Stimulated activated CD8-positive, alpha-beta memory T cell treated with anti-CD3 and anti-CD28 coated beads, Interleukin-15, amount 100 ng/mL, for 24 hours (primary cell): ENCODE results near the gene POLK.

ENCODE experiments used
- DNase-seq: peaks from one replicate; pipeline ENCODE4 v3.0.0-alpha.2; 2020; ENCODE audit warnings: low read depth

The POLK gene

GRCh38 chr5:75611311-75612225, 99.9 kb downstream of the POLK start, which contains the start of gene ANKDD1B:
TSS of gene ANKDD1B (plus strand) at chr5:75611453. CDS start at chr5:75611635, 182 bp downstream.
- DNase-seq: no peak

GRCh38 chr5:75612226-75612569, 100.5 kb downstream of the POLK start:
- DNase-seq: no peak

- DNase-seq: no peak
Observed at GRCh38 chr5:75612901-75613300, 101.2 kb downstream of the POLK start.

- DNase-seq: no peak
Observed at GRCh38 chr5:75614176-75614575, 102.5 kb downstream of the POLK start.

- DNase-seq: no peak
Observed at GRCh38 chr5:75616371-75616881, 104.7 kb downstream of the POLK start.

DNA sequence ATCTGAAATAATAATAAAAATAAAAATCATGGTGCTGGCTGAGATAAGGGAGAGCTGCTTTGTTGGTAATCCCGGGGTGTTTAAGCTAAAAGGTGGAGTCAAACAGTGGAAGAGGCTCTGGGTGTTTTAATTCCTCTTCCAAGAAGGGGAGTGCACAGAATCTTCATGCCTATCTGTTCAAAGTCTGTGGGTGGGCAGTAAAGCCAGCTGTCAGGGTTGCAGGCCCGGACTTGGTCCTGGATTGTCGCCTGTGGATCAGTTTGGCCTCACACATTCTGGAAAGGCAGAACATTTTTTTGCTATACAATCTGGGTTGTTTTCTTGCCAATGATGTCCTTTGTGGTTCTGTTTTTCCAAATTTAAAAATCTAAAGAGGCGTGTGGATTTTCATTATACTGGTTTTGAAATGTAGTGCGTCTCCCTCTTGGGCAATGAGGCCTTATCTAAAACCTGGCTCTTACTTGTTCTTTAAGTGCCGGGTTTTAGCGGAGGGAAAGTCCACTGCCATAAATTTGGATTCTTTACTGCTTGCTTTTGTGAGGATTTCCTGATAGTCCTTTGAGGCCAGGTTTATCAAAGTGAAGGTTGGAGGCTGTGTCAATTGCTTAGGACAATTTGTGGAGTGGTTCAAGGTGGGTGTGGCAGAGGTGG, 105.4 kb downstream of the POLK start:
- no peak for DNase-seq

GRCh38 chr5:75617736-75618352, 106.2 kb downstream of the POLK start:
- no peak for DNase-seq

DNA sequence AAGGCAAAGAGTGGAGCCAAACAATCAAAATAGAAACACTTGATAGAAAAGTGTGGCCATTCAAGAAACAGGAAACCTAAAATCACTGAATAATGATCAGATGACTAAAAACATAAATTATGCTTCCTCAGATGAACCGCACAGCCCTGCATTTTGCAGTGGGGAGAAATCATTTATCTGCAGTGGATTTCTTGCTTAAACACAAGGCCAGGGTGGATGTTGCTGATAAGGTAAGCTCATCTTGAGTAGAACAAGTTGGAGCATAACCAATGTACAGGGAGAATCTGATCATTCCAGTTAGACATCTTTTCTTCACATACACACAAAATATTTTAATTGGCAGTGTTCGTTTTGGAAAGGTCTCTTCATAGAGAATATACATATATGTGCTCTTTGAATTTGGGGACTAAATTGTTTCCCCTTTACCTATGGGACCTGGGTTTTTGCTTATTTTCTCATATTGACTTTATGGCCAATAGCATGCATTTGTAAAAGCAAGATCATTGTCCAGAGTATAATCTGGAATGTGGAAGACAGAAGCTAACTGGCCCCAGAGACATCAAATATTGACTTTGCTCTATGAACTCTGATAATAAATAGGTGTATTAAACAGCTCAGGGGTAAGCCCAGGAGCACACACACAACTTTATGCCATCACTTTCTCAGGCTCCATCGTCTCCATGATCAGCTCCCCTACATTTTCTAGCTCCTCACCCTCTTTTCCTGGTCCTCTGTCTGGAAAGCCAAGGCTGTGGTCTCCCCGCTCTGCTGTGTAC, 108.7 kb downstream of the POLK start:
- no peak for DNase-seq

DNA sequence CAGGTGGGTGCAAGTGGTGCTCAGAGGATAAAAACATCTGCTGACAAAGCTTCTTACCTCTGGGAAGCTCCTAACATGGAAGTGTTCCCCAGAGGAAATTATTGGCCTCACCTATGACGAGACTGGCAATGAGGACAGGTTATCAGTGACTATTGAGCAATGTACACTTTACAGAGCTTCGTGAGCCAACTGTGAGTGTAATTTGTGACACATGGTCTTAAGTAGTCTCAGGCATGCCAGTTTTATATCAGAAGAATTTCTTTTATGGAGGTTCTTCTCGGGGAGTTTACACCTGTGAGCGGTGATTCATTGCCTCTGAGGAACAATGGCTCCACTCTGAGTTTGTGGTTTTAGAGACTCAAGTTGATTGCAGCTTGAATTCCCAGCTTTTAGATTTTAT, 110.9 kb downstream of the POLK start:
- no peak for DNase-seq

DNA sequence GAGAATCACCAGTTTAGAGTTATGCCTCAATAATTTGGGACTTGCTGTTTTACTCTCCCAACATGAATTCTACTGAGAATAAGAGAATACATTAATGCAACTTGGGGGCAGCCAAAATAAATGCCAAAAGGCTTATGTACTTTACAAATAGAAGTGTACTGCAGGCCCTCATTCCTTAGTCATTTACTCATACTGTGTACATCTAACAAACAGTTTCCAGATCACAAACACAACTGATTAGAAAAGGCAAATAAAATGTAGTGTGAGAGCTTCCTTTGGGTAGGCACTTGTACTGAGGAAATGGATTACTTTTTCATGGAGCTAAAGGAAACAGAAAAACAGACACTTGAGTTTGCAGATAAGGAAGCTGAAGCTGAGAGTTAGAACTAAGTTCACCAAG, 112.2 kb downstream of the POLK start:
- DNase-seq: no peak

- no peak for DNase-seq
Observed at GRCh38 chr5:75626959-75627358, 115.3 kb downstream of the POLK start.

GRCh38 chr5:75627801-75628200, 116.1 kb downstream of the POLK start:
- no peak for DNase-seq

DNA sequence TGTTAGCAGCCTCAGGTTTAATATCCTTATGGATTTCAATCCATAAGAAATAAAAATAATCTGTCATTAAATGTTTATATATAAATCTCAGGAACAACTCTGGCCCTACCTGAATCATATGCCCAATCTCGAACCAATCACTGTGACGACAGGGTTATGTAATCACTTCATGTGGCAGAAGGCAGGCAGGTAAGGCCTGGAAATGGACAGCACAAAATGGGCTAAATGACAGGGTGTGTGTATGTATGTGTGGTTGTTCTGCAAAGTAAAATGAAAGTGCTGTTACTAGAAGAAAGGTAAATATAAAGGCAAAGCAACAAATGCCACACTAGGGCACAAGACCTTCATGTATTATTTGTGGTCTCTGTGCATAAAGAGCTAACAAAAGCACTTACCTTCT, 119.2 kb downstream of the POLK start:
- no peak for DNase-seq

GRCh38 chr5:75632321-75632720, 120.6 kb downstream of the POLK start:
- no peak for DNase-seq

DNA sequence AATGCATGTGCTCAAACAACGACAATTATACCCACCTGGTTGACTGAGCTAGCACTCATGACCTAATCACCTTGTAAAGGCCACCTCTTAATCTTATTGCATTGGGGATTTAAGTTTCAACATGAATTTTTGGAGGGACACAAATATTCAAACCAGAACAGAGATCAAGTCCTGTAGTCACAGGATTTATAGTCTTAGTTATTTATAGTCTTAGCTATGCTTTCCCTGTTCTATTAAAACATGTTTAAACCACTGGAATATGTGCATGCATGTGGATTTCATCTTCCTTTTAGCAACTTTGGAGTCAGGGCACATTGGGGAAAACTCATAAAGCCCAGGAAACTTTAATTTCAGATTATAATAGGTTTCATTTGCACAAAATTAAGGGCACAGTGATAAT, 126.3 kb downstream of the POLK start:
- DNase-seq: no peak

- DNase-seq: no peak
Observed at GRCh38 chr5:75639535-75640311, 128.0 kb downstream of the POLK start.

GRCh38 chr5:75640395-75640794, 128.7 kb downstream of the POLK start:
- no peak for DNase-seq

GRCh38 chr5:75640826-75641225, 129.1 kb downstream of the POLK start:
- no peak for DNase-seq

DNA sequence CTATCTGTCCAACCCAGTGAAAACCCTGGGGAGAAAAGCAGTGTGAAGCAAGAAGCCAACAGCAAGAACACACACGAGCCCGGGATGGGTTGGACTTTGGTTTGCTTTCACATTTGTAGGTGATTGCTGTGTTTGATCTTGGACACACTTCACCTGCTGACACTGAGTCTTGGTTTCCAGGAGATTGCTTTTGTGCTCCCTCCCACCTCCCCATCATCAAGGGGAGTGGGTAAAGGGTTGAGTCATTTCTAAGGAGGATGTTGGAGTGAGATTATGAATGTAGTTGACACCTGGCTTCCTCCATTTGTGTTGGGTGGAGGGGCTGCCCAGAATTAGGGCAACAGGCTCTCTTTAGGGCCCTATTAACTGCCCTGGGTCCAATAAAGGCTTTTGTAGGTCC, 137.0 kb downstream of the POLK start:
- no peak for DNase-seq
